Activated T-helper 1 cell treated with Interleukin-2 at 50 U/mL for 16 hours (primary cell): Measurements from ENCODE around the gene KCNK7.
"Not testable (repeated sequence)": the region's sequence is repeated elsewhere in the genome, so short reads cannot be mapped to it uniquely, and the experiment has no call there.

Experiments used
- DNase-seq: peaks from one replicate; pipeline ENCODE4 v3.0.0-alpha.2; 2020; ENCODE audit warnings: low read depth

Gene KCNK7

DNA sequence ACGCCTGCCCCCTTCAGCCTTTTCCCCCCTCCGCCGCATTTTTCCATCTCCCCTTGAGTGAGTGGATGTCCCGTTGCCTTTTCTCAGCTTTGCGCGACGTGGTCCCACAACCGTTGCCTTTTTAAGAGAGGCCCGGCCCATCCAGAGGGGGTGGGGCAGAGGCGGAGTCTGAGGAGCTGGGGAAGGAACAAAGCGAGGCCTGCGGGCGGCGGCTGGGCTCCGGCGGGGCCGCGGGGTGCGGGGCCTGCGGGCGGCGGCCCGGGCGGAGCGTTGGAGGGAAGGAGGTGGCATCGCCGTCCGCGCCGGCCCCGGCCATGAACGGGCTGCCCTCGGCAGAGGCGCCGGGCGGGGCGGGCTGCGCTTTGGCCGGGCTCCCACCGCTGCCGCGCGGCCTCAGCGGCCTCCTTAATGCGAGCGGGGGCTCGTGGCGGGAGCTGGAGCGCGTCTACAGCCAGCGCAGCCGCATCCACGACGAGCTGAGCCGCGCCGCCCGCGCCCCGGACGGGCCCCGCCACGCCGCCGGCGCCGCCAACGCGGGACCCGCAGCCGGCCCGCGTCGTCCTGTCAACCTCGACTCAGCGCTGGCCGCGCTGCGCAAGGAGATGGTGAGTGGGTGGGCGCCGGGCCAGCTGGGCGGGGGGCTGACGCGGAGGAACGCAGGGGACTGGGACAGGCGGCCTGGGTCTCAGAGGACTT lies 23.1 kb downstream of the KCNK7 start, which contains the start of gene FAM89B:
FAM89B (plus strand) TSS at position 183 of the 696 bp plus-strand sequence; CDS start at position 315, 132 bp downstream.
- DNase-seq = peak; percentile 82

DNA sequence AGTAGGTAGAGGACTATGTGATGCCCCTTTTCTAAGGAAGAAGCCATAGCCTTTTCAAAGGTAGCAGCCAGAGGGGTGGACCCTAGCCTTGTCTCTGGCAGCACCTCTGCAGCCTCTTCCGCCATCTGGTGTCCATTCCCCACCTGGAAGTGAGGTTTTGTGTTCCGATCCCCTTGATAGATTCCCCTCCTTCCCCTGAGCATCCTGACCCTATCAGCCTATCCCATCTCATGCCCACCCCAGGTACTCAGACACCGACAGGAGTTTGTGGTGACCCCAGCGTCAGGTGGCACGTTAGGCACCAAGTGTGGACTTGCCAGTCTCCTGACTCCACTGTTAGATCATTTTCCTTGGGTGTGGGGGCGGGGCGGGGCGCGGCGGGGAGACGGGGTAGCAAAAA lies 23.7 kb downstream of the KCNK7 start:
- no peak for DNase-seq

DNA sequence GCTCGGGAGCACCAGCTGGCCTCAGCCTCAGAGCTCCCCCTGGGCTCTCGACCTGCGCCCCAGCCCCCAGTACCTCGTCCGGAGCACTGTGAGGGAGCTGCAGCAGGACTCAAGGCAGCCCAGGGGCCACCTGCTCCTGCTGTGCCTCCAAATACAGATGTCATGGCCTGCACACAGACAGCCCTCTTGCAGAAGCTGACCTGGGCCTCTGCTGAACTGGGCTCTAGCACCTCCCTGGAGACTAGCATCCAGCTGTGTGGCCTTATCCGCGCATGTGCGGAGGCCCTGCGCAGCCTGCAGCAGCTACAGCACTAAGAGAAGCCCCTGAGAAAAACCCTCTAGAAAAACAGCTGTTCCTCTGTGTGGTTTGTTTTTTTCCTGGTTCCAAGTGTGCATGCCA lies 24.2 kb downstream of the KCNK7 start:
- DNase-seq = no peak

DNA sequence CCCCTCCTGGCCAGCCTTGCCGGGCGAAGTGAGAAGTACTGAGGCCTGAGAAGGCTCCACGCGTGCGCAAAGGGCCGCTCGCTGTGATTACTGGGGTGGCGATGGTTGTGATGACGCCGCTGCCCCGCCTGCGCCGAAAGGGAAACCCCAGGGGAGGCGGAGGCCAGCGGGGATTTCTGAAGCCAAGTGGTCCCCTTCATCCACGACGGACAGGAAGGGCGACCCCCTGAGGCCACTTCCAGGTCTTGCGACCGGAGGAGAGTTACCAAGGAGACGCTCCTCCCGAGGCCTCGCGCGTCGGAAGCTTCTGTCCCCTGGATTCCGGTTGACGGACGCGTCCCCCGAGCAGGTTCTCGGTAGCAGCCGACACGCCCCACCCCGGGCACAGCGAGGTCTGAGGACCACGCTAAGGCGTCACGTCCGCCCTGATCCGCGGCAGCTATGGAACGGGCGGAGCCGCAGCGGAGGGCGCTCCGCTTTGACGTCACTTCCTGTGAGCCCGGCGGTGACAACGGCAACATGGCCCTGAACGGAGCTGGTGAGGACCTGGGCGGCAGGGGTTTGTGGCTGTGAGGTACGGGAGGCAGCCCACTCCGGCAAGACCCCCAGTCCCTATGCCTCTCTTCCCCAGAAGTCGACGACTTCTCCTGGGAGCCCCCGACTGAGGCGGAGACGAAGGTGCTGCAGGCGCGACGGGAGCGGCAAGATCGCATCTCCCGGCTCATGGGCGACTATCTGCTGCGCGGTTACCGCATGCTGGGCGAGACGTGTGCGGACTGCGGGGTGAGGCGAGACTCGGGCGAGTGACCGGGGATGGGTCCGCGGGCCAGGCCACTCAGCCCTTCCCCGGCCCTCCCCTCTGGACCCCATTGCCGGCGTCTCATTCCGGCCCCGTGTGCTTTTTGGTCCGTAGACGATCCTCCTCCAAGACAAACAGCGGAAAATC lies 25.4 kb downstream of the KCNK7 start, which contains the start of gene ZNRD2:
ZNRD2 (plus strand) TSS at position 505 of the 946 bp plus-strand sequence; CDS start at position 520, 15 bp downstream.
- peak; percentile 97 for DNase-seq

DNA sequence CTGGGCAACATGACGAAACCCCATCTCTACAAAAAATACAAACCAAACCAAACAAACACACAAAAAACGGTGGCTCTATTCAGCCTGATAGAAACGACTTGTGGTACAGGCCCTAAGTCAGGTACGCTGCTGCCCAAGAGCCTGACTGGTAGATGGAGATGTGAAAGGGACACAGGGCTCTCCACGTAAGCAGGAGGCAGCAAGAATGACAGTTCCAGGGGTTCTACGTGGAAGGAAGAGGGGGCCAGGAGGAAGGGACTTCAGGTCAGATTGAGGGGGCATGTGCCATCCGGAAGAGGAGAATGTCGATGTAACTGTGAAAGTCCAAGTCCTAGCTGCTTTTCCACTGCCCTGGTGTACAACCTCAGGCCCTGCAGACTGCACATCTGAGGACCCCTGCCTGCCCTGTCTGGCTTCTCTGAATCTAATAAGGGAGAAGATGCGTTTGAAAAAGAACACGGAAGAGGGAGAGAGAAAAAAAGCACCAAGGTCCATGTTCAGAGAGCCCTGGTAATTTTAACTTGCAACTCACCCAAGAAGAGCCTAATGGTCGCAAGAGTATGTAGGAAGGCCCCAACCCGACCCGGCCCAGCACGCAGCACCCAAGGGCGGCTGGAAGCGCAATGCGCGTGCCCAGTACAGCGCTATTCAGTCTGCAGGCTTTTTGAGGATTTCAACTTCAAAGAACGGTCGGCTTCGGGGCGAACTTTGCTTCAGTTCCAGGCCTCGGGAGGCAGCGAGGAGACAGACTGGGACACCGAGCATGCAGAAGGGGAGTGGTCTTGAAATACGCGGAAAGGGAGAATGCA lies 26.2 kb downstream of the KCNK7 start:
- peak; percentile 46 for DNase-seq

DNA sequence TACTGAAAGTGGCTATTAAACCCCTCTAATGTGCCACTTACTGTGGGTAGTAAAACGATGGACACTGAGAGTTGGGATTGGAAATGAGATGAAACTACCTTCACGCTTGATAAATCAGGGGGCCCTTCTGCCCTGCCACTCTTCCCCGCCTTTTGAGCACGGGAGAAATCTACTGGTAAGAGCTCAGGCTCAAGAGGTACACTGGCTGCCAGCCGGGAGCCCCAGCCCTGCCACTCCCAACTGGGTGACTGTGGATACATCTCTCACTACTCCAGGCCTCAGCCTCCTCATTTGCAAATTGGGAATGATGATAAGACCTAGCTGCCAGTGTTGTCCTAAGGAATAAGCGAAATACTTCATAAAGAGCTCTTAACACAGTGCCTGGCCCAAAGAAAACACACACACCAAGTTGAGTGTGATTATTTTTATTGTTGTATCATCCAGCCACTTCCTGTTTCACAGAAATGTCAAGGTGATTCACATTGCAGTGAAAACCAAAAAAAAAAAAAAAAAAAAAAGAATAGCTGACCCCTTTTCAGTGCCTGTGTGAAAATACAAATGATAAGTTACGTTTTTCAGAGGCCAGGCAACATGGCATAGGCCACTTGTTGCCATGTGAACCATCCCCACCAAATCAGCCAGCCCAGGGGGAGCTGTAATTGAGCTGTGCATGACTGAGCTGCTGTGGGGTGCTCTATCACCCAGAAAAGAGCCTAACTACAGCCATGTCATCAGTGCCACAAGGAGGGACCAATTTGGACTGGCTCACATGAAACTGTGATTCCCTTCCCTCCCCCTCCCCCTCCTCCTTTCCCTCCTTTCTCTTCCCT lies 29.8 kb downstream of the KCNK7 start:
- no peak for DNase-seq

DNA sequence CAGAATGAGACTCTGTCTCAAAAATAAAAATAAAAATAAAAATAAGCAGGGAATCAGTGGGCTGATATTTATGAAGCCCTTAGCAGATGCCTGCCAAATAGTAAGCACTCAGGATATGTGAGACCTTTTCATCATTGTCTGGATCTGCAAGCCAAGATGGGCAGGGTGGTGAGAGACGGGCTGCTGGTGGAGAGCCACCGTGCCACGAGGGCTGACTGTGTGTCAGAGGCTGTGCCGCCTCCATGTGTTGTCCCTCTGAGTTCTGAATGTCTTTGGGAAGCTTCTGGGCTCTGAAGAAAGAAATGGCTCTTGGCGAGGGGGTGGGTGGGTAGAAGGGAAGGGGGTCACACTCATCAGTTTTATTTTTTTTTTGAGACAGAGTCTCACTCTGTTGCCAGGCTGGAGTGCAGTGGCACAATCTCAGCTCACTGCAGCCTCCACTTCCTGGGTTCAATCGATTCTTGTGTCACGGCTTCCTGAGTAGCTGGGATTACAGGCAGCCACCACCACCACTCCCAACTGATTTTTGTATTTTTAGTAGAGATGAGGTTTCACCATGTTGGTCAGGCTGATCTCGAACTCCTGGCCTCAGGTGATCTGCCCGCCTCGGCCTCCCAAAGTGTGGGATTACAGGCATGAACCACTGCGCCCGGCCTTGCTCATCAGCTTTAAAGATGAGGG lies 30.6 kb downstream of the KCNK7 start:
- not testable (repeated sequence) for DNase-seq

DNA sequence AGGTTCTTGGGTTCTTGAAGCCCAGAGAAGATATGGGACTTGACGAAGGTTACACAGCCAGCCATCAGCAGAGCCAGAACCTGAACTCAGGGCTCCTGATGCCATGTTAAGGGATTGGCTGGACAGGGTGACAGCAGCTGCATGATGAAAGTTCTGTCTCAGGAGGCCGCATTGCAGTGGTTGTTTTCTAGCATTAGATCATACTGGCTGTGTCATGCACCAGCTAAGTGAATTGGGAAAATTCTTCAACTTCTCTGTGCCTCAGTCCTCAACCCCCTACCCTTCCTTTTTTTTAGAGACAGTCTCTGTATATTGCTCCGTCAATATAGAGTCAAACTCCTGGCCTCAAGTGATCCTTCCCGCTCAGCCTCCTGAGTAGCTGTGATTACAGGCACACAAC lies 32.0 kb downstream of the KCNK7 start:
- no peak for DNase-seq

DNA sequence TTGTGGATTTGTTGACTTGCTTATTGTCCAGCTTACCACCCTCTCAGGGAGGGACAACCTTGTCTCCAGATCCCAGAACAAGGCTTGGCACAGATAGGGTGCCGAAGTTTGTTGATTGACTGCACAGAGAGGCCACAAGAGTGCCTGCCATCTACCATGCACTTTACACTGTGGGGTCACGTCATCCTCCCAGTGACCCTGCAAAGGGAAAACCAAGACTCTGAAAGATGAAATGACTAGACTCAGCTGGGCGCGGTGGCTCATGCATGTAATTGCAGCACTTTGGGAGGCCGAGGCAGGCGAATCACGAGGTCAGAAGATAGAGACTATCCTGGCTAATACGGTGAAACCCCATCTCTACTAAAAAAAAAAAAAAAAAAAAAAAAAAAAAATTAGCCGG lies 32.8 kb downstream of the KCNK7 start:
- DNase-seq = no peak

DNA sequence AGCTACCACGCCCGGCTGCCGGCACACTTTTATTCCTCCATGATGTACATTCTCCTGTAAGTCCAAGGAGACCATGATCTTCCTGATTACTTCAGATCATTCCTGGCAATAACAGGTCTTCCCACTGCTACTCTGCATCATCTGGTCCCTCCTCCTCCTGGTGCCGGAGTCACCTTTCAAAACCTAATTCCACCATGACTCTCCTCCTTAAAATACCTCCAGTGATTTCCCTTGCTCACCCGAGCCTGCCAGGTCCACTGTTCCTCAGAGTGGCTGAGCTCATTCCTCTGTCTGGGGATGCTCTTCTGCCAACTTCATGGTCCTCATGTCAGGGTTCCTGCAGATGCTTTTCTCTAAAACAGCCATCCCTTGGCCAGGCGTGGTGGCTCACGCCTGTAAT lies 33.6 kb downstream of the KCNK7 start:
- DNase-seq = no peak

DNA sequence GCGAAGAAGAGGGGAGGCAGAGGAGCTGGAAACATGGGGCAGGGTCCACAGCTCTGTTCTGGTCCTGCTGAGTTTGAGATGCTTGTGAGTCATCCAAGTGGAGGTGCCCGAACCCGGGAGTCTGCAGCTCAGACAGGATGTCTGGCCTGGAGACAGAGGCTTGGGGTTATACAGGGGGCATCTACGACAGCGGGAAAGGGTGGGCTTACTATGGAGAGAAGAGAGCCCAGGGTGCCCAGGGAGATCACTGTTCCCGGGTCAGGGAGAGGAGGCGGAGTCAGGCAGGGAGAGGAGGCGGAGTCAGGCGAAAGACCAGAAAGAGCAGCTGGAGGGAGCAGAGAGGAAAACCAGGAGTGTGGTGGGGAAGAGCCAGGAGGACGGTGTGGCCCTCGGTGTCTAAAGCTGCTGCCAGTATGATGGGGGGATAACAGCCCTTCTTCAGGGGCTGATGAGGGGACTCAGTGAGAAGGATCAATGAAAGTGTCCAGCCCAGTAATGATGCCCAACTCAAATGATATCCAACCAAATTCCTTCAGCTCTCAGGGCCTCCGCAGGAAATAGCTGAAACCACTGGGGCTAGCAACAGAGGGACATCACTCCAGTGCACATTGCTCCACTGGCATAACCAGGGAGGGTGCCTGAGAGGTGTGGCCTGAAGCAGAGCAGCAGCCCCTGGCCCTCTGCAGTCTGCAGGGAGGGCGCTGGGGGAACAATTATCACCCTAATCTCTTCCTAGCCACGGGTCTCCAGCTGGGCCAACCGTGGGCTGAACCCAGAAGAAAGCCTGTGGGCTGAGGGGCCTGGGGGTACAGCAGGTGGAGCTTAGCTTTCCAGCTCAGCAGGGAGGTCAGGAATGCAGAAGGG lies 34.8 kb downstream of the KCNK7 start:
- DNase-seq = no peak

DNA sequence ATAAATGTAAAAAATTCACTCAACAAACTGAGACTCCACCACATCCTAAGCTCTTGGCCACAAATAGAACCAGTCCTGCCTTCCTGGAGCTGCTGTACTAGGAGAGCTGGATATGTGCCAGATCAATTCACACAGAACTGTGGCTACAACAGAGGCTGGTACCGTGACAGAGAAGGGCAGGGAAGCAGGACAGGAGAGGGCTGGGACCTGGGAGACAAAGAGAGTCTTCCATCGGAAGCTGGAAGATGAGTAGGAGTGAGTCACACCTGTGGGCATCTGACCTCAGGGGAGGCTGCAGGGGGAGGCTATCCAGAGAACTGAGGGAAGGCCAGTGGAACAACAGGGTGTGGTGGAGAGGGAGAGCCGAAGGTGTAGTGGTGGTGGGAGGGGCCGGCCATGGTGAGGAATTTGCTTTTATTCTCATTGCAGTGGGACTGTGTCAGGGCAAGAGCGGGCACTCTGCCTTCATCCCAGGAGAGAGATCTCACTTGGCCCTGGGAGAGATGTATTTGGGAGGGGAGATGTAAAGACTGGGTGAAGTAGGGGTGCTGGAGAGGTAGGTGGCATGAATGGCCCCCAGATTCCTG lies 35.6 kb downstream of the KCNK7 start:
- DNase-seq = no peak

DNA sequence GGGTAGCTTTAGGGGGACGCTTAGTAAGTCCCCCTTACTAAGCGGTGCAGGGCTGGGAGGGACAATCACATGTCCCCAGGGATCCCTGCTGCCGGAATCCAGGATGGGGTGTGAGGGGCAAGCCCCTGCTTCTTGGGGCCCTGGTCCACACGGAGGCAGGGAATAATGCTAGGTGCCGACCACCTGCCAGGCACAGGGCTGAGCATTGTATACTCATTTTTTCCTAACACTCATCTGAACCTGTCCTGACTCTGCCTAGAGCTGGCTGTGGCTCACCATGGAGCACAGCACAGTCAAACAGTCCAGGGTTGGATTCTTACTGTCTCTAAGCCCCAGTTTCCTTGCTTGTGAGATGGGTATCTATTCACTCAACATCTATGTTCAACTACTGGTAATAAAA lies 36.1 kb downstream of the KCNK7 start:
- DNase-seq = no peak

DNA sequence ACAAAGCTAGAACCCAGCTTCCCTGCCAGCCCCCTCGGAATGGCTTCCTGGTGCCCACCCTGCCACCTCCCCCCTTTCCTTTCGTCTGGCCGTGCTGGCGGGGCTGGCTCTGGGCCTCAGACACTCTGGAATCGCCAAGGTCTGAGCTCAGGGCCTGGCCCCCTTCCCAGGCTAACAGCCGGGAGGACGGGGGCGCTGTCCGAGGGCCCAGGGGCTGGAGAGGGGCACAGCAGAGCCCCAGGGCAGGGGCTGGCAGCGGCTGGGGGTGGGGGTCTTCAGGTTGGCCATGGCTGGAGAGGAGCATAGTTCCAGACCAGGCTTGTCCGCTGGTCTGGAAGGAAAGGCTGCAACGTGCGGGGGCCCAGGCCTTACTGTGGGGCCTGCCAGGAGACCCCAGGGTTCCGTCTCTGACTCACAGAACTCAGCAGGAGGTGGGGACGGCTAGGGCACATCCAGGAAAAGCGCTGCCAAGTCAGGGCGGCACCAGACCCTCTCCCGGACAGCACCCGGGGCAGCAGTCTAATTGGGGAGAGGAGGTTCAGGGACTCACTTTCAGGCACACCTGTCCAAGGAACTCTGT lies 36.6 kb downstream of the KCNK7 start:
- no peak for DNase-seq

DNA sequence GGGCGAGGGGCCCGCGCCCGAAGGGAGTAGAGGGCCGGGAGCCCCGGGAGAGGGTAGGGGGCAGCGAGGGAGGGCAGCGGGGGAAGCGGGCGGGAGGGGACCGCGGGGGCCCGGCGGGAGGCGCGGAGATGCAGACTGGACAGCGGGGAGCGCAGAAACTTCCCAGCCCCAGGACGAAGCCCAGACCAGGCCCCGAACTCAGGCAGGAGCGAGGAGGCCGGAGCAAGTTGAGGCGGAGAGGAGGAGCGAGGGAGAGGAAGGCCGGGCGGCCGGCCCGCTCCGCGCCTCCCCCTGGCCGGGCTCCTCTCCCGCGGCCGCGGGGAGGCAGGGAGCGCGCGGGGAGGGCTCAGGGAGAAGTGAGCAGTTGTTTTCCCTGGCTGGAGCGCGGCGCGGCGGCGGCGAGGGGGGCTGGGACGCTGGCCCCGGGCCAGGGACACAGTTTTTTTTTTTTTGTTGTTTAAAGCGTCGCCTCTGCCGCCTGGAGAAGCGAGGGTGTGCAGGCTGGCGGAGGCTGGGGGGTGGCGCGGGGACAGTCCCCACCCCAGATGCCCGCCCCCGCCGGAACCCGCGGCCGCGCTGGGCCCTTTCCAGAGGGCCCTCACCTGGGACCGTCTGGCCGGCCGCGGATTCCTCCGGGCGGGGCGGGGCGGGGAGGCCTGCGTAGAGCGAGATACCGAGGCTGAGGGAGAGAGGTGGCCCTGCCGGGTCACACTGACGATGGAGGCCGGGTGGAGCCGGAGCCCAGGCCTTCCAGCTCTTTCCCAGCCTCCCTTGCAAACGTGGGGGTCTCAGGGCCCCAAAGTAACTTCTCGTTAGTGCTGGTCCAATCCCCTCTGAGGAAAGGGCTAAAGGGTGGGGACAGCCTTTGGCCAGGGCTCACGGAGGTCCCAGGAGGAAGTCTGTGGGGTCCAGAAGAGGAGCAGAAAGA lies 37.3 kb downstream of the KCNK7 start, which contains the start of gene LTBP3:
LTBP3 (minus strand) TSS at position 358 of the 928 bp plus-strand sequence. CDS start 400 bp downstream, outside the sequence.
- no peak for DNase-seq

DNA sequence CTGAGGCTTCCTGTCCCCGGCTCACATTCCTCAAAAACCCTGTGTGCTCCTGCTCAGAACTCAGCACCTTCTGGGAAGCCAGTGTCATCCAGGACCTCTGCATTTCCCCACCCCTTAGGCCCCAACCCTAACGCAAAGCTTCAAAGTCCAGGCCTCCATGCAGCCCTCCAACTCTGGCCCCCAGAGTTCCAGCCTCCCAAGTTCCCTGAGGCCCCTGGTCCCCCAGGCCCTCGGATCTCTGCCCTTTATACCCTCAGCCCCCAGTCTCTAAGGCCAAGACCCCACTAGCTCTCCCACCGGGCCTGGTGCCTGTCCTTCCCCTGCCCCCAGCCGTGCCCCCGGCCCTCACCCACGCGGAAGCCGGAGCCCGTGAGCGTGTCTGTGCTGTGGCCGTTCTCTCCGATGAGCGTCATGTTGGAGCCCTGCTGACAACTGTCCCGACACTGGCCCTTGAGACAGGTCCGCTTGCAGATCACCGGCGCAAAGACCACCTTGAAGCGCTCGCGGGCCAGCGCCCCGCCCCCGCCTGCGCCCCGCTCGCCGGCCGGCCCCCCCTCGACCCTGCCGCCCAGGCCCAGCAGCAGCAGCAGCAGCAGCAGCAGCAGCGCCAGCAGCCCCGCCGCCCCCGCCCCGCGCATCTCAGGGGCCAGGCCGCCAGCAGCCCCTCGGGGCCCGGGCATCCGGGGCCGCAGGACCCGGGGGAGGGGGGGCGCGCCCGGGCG lies 38.2 kb downstream of the KCNK7 start:
- no peak for DNase-seq
